Endothelial cell of umbilical vein (primary cell): Measurements from ENCODE around the gene CLDN9. TPM values are rescaled to one million over a fixed set of nuclear protein-coding genes. Genes with fewer than 3 reads are reported as not detected.

Source experiments
- BruUV-seq: library from RNA; stranded (reverse); fragments of 400-500 nt; replicated peaks from 2 replicates; lab custom pipeline; 2021; lab: Mats Ljungman, UMichigan
- CTCF ChIA-PET: fragments of 300-600, 350-600 bp; sonication (Branson Sonifier 250); formaldehyde crosslinking; loops from one replicate; lab custom pipeline; 2021; ENCODE audit warnings: antibody characterized with exemption, inconsistent platforms; lab: Charles Lee
- POLR2A ChIA-PET: fragments of 300-600, 350-600 bp; sonication (Branson Sonifier 250); formaldehyde crosslinking; loops from one replicate; lab custom pipeline; 2021; ENCODE audit warnings: antibody characterized with exemption, inconsistent platforms; lab: Charles Lee
- DNase-seq: peaks from one replicate; pipeline ENCODE4 v3.0.0-alpha.2; 2011; ENCODE audit warnings: low read depth, low spot score
- FAIRE-seq: peaks from 2 replicates; lab custom pipeline; 2011; peaks lifted over from hg19 to GRCh38; lab: Jason Lieb, UNC
- H2AFZ ChIP-seq: 2 replicates; pipeline ENCODE4 v1.6.0; 2012; ENCODE audit warnings: low read depth, low read length, control low read depth, inconsistent platforms
- H3K27ac ChIP-seq: 2 replicates; pipeline ENCODE4 v1.5.1; 2011; ENCODE audit warnings: low read depth, mild to moderate bottlenecking, control low read depth, low read length, moderate library complexity; ENCODE audit not compliant: insufficient read depth
- H3K27me3 ChIP-seq, 2 experiments: 2 replicates each; pipeline versions ENCODE4 v1.6.0 to v1.6.1; 2011; ENCODE audit warnings: low read length in 2 of 2, mixed read lengths in 1 of 2; ENCODE audit not compliant: control insufficient read depth in 2 of 2, insufficient read depth in 2 of 2
- H3K36me3 ChIP-seq, 2 experiments: 2 replicates in 1 of 2; 3 replicates in 1 of 2; pipeline ENCODE4 v1.5.1; 2011; ENCODE audit warnings: low read length in 2 of 2, mild to moderate bottlenecking in 1 of 2, moderate library complexity in 1 of 2; ENCODE audit not compliant: control insufficient read depth in 2 of 2, insufficient read depth in 2 of 2; ENCODE audit errors: extremely low read depth in 1 of 2
- H3K4me1 ChIP-seq: 3 replicates; pipeline ENCODE4 v1.5.1; 2011; ENCODE audit warnings: mild to moderate bottlenecking, low read length; ENCODE audit not compliant: control insufficient read depth, insufficient read depth; ENCODE audit errors: extremely low read depth
- H3K4me2 ChIP-seq: 2 replicates; pipeline ENCODE4 v1.6.1; 2011; ENCODE audit warnings: low read length, control low read depth, mixed read lengths; ENCODE audit not compliant: insufficient read depth
- H3K4me3 ChIP-seq, 3 experiments: fragments of 200-600 bp in 1 of 3; sonication (generic), shearing (Covaris generic) in 1 of 3; replicated peaks in 1 of 3; 2 replicates each; pipeline ENCODE4 v1.5.1; 2011 to 2016; ENCODE audit warnings: control low read depth in 3 of 3, low read length in 3 of 3, mild to moderate bottlenecking in 2 of 3, inconsistent platforms in 1 of 3, low read depth in 1 of 3, moderate library complexity in 1 of 3; ENCODE audit not compliant: insufficient read depth in 1 of 3
- H3K79me2 ChIP-seq: 2 replicates; pipeline ENCODE4 v1.6.0; 2012; ENCODE audit warnings: low read length, inconsistent platforms; ENCODE audit not compliant: control insufficient read depth, insufficient read depth
- H3K9ac ChIP-seq: replicated peaks from 2 replicates; pipeline ENCODE3; 2011; ENCODE audit warnings: low read length, control low read depth; ENCODE audit not compliant: insufficient read depth; ENCODE audit errors: extremely low read depth
- H3K9me1 ChIP-seq: replicated peaks from 3 replicates; pipeline ENCODE4 v1.6.0; 2011; ENCODE audit warnings: mild to moderate bottlenecking, low read length; ENCODE audit not compliant: control insufficient read depth, insufficient read depth; ENCODE audit errors: extremely low read depth
- H3K9me3 ChIP-seq: replicated peaks from 2 replicates; pipeline ENCODE4 v1.5.1; 2012; ENCODE audit warnings: low read length, inconsistent platforms; ENCODE audit not compliant: control insufficient read depth, insufficient read depth
- H4K20me1 ChIP-seq: replicated peaks from 2 replicates; pipeline ENCODE3; 2011; ENCODE audit warnings: mild to moderate bottlenecking, low read length; ENCODE audit not compliant: control insufficient read depth, insufficient read depth; ENCODE audit errors: extremely low read depth
- EZH2 ChIP-seq: IDR thresholded peaks from 2 replicates; pipeline ENCODE4 v1.6.1; 2012; ENCODE audit warnings: borderline replicate concordance, low read depth, mild to moderate bottlenecking, moderate library complexity, low read length, inconsistent platforms; ENCODE audit not compliant: severe bottlenecking
- FOS ChIP-seq: IDR thresholded peaks from 2 replicates; pipeline ENCODE4 v1.6.1; 2011; ENCODE audit warnings: mild to moderate bottlenecking, low read length, moderate library complexity, borderline replicate concordance; ENCODE audit not compliant: insufficient read depth
- GATA2 ChIP-seq: IDR thresholded peaks from 2 replicates; pipeline ENCODE4 v1.7.0; 2011; ENCODE audit warnings: low read depth, mild to moderate bottlenecking, moderate library complexity, mixed read lengths, low read length; ENCODE audit not compliant: insufficient read length, insufficient read depth
- JUN ChIP-seq: IDR thresholded peaks from 2 replicates; pipeline ENCODE4 v1.6.1; 2011; ENCODE audit warnings: borderline replicate concordance, low read depth; ENCODE audit not compliant: insufficient read length, insufficient read depth
- MAX ChIP-seq: IDR thresholded peaks from 2 replicates; pipeline ENCODE4 v1.6.1; 2011; ENCODE audit not compliant: insufficient read depth, insufficient read length
- MYC ChIP-seq: IDR thresholded peaks from one replicate; pipeline ENCODE4 v1.6.1; 2011; ENCODE audit warnings: mild to moderate bottlenecking, low read depth, low read length
- POLR2A ChIP-seq: IDR thresholded peaks from 2 replicates; pipeline ENCODE4 v1.6.1; 2012; ENCODE audit warnings: low read depth, mild to moderate bottlenecking, control low read depth, low read length
- POLR2AphosphoS5 ChIP-seq: IDR thresholded peaks from 2 replicates; pipeline ENCODE4 v1.6.1; 2012; ENCODE audit warnings: low read depth, mild to moderate bottlenecking, control low read depth, low read length, moderate library complexity; ENCODE audit not compliant: insufficient read depth
- dilution Hi-C: fragments of 300-500 bp; cut with MboI; formaldehyde crosslinking; loops from one replicate; pipeline ENCODE4 v1.15.0; 2019; ENCODE audit warnings: low sequenced_read_pairs; ENCODE audit not compliant: extremely low pct_ligation_motif_present
- intact Hi-C: fragments of 100-400 bp; cut with micrococcal nuclease; formaldehyde crosslinking; loops from one replicate; pipeline ENCODE4 v1.10.0; 2022
- polyA plus RNA-seq, 4 experiments: library from polyadenylated mRNA; depleted of rRNA in 3 of 4; stranded (reverse) in 3 of 4; unstranded in 1 of 4; fragments of >200 nt; gene quantifications; 2 replicates each; pipeline versions ENCODE4 v1.2.1 to v1.2.3, GENCODE V29; 2011 to 2012; ENCODE audit warnings: missing spikeins in 1 of 4
- total RNA-seq: library from RNA; stranded (reverse); gene quantifications from 2 replicates; pipeline ENCODE4 v1.2.3, GENCODE V29; 2021
- TF ChIP-seq, protein P1 (sequence below), 2 donors: IDR thresholded peaks; 1 replicate in 1 of 2; 2 replicates in 1 of 2; pipeline ENCODE4 v1.5.1; 2011; ENCODE audit warnings: low read length in 2 of 2, mild to moderate bottlenecking in 2 of 2, moderate library complexity in 2 of 2, control low read depth in 1 of 2, inconsistent platforms in 1 of 2, low read depth in 1 of 2; ENCODE audit not compliant: insufficient read depth in 1 of 2; ENCODE audit errors: extremely low read depth in 1 of 2

Gene CLDN9
- total and polyA plus RNA-seq, 2 donors (not counting 3 experiments of a cell fraction or from before 2014, with no cell fraction given), result 0.06 TPM; not detected in 1

DNA sequence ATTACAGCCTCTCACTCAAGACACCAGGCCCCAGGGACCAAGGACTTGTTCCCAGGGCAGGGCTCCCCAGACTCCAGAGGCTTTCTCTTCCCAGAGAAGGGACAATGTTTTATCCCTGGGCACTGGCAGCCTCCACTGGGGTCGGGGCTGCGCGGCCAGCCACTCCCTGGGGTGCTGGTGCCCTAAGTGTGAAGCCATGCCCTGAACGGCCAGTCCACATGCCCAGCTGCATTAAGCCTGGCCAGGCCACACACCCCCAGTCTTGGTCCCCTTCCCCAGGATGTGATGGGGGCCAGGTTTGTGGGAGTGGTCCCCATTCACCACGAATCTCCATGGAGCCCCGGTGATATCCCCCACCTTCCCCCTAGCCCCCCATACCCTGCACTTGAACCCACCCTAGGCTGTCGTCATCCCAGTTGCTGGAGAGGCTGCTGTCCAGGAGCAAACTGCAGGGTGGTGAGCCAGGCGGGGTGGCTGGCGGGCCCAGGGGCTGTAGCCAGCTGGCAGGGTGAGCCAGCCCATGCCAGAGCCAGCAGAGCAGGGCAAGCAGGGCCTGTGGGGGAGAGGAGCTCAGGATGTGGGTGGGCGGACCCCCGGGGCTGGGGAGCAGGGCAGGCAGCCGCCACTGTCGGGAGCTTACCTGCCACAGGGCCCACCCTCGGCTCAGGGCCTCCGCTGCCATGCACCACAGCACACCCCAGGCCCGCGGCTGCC lies 39.0 kb upstream of the CLDN9 start:
- H3K4me3 ChIP-seq, result no peak overlapping the region
- no peaks in the 10 kb centered on the region for H3K9me3 ChIP-seq
- no peaks in the 10 kb centered on the region for H3K9me1 ChIP-seq
- intact Hi-C loops, result no loop called here
- H3K27me3 ChIP-seq, result no peaks in the 10 kb centered on the region
- H3K4me1 ChIP-seq, result peaks cover 7% of the 10 kb centered on the region
- no peak overlapping the region for H3K27ac ChIP-seq
- dilution Hi-C loops, result no loop called here
- BruUV-seq, result no TSS peak
- DNase-seq, result no peak
- no peak for TF ChIP-seq EZH2
- no peak for TF ChIP-seq POLR2AphosphoS5
- no peak for TF ChIP-seq FOS
- TF ChIP-seq, protein P1, sequence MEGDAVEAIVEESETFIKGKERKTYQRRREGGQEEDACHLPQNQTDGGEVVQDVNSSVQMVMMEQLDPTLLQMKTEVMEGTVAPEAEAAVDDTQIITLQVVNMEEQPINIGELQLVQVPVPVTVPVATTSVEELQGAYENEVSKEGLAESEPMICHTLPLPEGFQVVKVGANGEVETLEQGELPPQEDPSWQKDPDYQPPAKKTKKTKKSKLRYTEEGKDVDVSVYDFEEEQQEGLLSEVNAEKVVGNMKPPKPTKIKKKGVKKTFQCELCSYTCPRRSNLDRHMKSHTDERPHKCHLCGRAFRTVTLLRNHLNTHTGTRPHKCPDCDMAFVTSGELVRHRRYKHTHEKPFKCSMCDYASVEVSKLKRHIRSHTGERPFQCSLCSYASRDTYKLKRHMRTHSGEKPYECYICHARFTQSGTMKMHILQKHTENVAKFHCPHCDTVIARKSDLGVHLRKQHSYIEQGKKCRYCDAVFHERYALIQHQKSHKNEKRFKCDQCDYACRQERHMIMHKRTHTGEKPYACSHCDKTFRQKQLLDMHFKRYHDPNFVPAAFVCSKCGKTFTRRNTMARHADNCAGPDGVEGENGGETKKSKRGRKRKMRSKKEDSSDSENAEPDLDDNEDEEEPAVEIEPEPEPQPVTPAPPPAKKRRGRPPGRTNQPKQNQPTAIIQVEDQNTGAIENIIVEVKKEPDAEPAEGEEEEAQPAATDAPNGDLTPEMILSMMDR (IDR thresholded peaks at IDR 0.05; ENCODE audit: extremely low read depth in 1 of 2, insufficient read depth in 1 of 2, low read depth in 1 of 2, low read length in 2 of 2), result no peak
- TF ChIP-seq GATA2, result no peak
- TF ChIP-seq POLR2A, result no peak
- no peak for TF ChIP-seq JUN
- TF ChIP-seq MYC, result no peak
- no peak for TF ChIP-seq MAX
- ChIA-PET POLR2A (no interaction called here), CTCF (no interaction called here)
- H2AFZ ChIP-seq, result no peak overlapping the region
- no peaks in the 10 kb centered on the region for H4K20me1 ChIP-seq
- no peak overlapping the region for H3K9ac ChIP-seq
- no peak for FAIRE-seq
- peaks cover 12% of the 10 kb centered on the region for H3K79me2 ChIP-seq
- no peak overlapping the region for H3K4me2 ChIP-seq
- peaks cover 0 to 2% of the 10 kb centered on the region in 2 experiments for H3K36me3 ChIP-seq
